Lung (tissue), 12 donors: ENCODE results near the gene IDH3A. TPM values are rescaled to one million over a fixed set of nuclear protein-coding genes. Genes with fewer than 3 reads are reported as not detected.

Experiments
- ATAC-seq: fragments of 200-7000 bp; cut with Tn5 transposase; one replicate; pipeline ENCODE4 v1.9.1; 2020; ENCODE audit warnings: moderate number of reproducible peaks; ENCODE audit not compliant: insufficient read depth, low FRiP score
- DNase-seq, 3 donors: peaks; one replicate each; pipeline ENCODE4 v3.0.0-alpha.2; 2013 to 2017
- H3K27ac ChIP-seq, 2 donors: one replicate each; pipeline ENCODE4 v1.5.1; 2013; ENCODE audit warnings: mild to moderate bottlenecking in 2 of 2, moderate library complexity in 2 of 2, control low read depth in 1 of 2, inconsistent platforms in 1 of 2, low read depth in 1 of 2, low read length in 1 of 2
- H3K27me3 ChIP-seq, 3 donors: one replicate each; pipeline ENCODE4 v1.5.1; 2013; ENCODE audit warnings: low read length in 2 of 3; ENCODE audit not compliant: control insufficient read depth in 3 of 3, insufficient read depth in 3 of 3
- H3K36me3 ChIP-seq, 4 donors: one replicate each; pipeline ENCODE4 v1.5.1; 2013; ENCODE audit warnings: low read length in 4 of 4, mild to moderate bottlenecking in 1 of 4, moderate library complexity in 1 of 4; ENCODE audit not compliant: control insufficient read depth in 4 of 4, insufficient read depth in 4 of 4
- H3K4me1 ChIP-seq, 5 donors: one replicate each; pipeline ENCODE4 v1.5.1; 2013; ENCODE audit warnings: low read length in 5 of 5, mild to moderate bottlenecking in 2 of 5, moderate library complexity in 1 of 5; ENCODE audit not compliant: control insufficient read depth in 5 of 5, insufficient read depth in 5 of 5
- H3K4me3 ChIP-seq: one replicate; pipeline ENCODE4 v1.5.1; 2013; ENCODE audit warnings: mild to moderate bottlenecking, control low read depth, moderate library complexity
- H3K9ac ChIP-seq, 2 donors: one replicate each; pipeline ENCODE4 v1.5.1; 2013; ENCODE audit warnings: low read length in 2 of 2, control low read depth in 1 of 2; ENCODE audit not compliant: insufficient read depth in 1 of 2
- H3K9me3 ChIP-seq, 4 donors: one replicate each; pipeline ENCODE4 v1.5.1; 2013; ENCODE audit warnings: low read length in 3 of 4, mild to moderate bottlenecking in 1 of 4, moderate library complexity in 1 of 4; ENCODE audit not compliant: control insufficient read depth in 4 of 4, insufficient read depth in 3 of 4
- CTCF ChIP-seq: IDR thresholded peaks from 2 replicates; pipeline ENCODE4 v1.5.1; 2012; ENCODE audit warnings: mild to moderate bottlenecking; ENCODE audit errors: control extremely low read depth, extremely low read depth
- WGBS, 2 donors: extraction: QIAGEN DNeasy Blood & Tissue Kit; methylation state at CpG; one replicate each; pipeline ENCODE4 v1.1.7; 2013; 5-methylcytosine and 5-hydroxymethylcytosine counted together
- polyA plus RNA-seq, 2 donors: library from polyadenylated mRNA; stranded (reverse); fragments of 200-250 nt; gene quantifications; one replicate each; pipeline ENCODE4 v1.2.1, GENCODE V29; 2013
- total RNA-seq, 2 donors: library from RNA; depleted of rRNA in 1 of 2; stranded (reverse); fragments of >200 nt in 1 of 2; gene quantifications; one replicate each; pipeline ENCODE4 v1.2.1, GENCODE V29; 2014 to 2021
- donor health status: control.
- donor health status: control.
- donor health status: Bipolar disorder and iron deficiency.
- donor health status: healthy.
- donor health status: DM: yes; HTN: yes; CAD: no.

The IDH3A gene
- total and polyA plus RNA-seq, 4 donors, result 28.6 to 83.2 (median 45.5) TPM

DNA sequence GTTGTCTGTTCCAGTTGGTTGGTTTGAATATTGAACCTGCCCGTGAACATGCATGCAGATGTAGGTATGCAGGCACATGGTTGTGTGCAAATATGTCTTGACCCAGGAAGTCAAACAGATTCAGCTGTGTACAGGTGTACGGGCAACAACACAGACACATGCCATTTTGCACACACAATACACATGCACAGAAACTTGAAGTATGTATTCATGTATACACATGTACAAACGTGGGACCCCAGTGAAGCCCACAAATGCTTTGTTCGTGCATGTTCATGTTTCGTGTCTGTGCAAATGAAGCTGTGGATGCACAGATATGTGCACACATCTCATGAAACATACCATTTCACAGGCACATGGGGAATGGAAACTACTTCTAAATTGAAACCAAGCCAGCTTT lies 30.7 kb downstream of the IDH3A start:
- no peaks in the 10 kb centered on the region for H3K27me3 ChIP-seq
- H3K9me3 ChIP-seq, result no peaks in the 10 kb centered on the region
- no peak overlapping the region for H3K27ac ChIP-seq
- DNase-seq, result no peak
- no peaks in the 10 kb centered on the region for H3K4me1 ChIP-seq
- H3K4me3 ChIP-seq, result no peak overlapping the region
- H3K36me3 ChIP-seq, result no peaks in the 10 kb centered on the region
- H3K9ac ChIP-seq, result no peak overlapping the region
- ATAC-seq, result no peak
- 89 to 94% methylated on average over 5 of the region's 5 CpGs for WGBS, 2 donors
- TF ChIP-seq CTCF, result no peak

DNA sequence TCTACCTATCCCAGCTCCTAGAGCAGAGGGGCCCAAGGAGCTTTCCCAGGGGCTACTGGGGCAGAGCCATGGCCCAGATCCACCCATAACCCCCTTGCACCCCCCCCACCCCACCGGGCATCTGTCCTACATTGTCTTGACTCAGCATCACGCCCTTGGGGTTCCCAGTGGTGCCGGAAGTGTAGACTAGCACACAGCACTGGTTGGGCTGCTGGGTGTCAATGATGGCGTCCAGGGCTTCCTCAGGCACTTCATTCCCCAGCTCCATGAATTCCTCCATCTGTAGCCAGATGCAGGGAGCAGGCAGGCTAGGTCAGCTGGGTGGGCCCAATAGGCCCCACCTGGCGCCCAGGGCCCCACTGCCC lies 33.2 kb downstream of the IDH3A start:
- no peak for TF ChIP-seq CTCF
- Histone ChIP-seq H3K4me3 (no peak overlapping the region), H3K4me1 (no peaks in the 10 kb centered on the region), H3K9me3 (no peaks in the 10 kb centered on the region), H3K36me3 (no peaks in the 10 kb centered on the region), H3K27me3 (no peaks in the 10 kb centered on the region), H3K27ac (no peak overlapping the region), H3K9ac (no peak overlapping the region)
- DNase-seq (no peak), ATAC-seq (no peak)
- 95 to 97% methylated on average over 5 of the region's 5 CpGs for WGBS, 2 donors

- no peaks in the 10 kb centered on the region for H3K36me3 ChIP-seq
- no peak for TF ChIP-seq CTCF
- DNase-seq (no peak), ATAC-seq (no peak)
- H3K4me1 ChIP-seq, result no peaks in the 10 kb centered on the region
- WGBS, 2 donors, result 94% methylated on average over 4 of the region's 4 CpGs
- no peaks in the 10 kb centered on the region for H3K9me3 ChIP-seq
- no peak overlapping the region for H3K4me3 ChIP-seq
- no peak overlapping the region for H3K27ac ChIP-seq
- no peaks in the 10 kb centered on the region for H3K27me3 ChIP-seq
- no peak overlapping the region for H3K9ac ChIP-seq
Observed at GRCh38 chr15:78182821-78183220, 33.7 kb downstream of the IDH3A start.

GRCh38 chr15:78192826-78193594 lies 43.8 kb downstream of the IDH3A start:
- H3K27me3 ChIP-seq, result no peaks in the 10 kb centered on the region
- no peaks in the 10 kb centered on the region for H3K9me3 ChIP-seq
- H3K27ac ChIP-seq, result no peak overlapping the region
- DNase-seq (no peak), ATAC-seq (no peak)
- no peaks in the 10 kb centered on the region for H3K4me1 ChIP-seq
- no peak for TF ChIP-seq CTCF
- H3K4me3 ChIP-seq, result no peak overlapping the region
- no peaks in the 10 kb centered on the region for H3K36me3 ChIP-seq
- H3K9ac ChIP-seq, result no peak overlapping the region
- 92 to 95% methylated on average over 10 of the region's 10 CpGs for WGBS, 2 donors
